DMS79 (cell line): ENCODE measurements around the gene SLC15A3.

Source experiments
- DNase-seq: peaks from one replicate; lab custom pipeline; 2025; lab: John Stamatoyannopoulos, UW

SLC15A3 gene

GRCh38 chr11:60951904-60952741 is at the start of gene SLC15A3:
SLC15A3 (minus strand) TSS chr11:60952176; CDS start chr11:60951551, 625 bp downstream.
- no peak for DNase-seq

GRCh38 chr11:61000426-61000825 is 48.5 kb upstream of the SLC15A3 start:
- no peak for DNase-seq

- DNase-seq: no peak
These were observed 44.6 kb upstream of the SLC15A3 start for GRCh38 chr11:60996381-60997138.

- DNase-seq: no peak
These were observed 43.8 kb upstream of the SLC15A3 start for GRCh38 chr11:60995798-60996197.

- no peak for DNase-seq
These were observed 42.6 kb upstream of the SLC15A3 start for GRCh38 chr11:60994541-60995080.

GRCh38 chr11:60993615-60994014 is 41.6 kb upstream of the SLC15A3 start:
- no peak for DNase-seq

GRCh38 chr11:60992842-60993409 is 41.0 kb upstream of the SLC15A3 start:
- no peak for DNase-seq

GRCh38 chr11:60991457-60991856 is 39.5 kb upstream of the SLC15A3 start:
- DNase-seq: no peak

- DNase-seq: no peak
These were observed 37.2 kb upstream of the SLC15A3 start for GRCh38 chr11:60989093-60989650.

GRCh38 chr11:60988658-60989057 is 36.7 kb upstream of the SLC15A3 start:
- DNase-seq: no peak

GRCh38 chr11:60987577-60988277 is 35.8 kb upstream of the SLC15A3 start:
- DNase-seq: no peak

- no peak for DNase-seq
These were observed 34.3 kb upstream of the SLC15A3 start for GRCh38 chr11:60985991-60986915.

GRCh38 chr11:60985501-60985900 is 33.5 kb upstream of the SLC15A3 start:
- no peak for DNase-seq

- no peak for DNase-seq
These were observed 32.7 kb upstream of the SLC15A3 start for GRCh38 chr11:60984636-60985035.

- no peak for DNase-seq
These were observed 32.2 kb upstream of the SLC15A3 start for GRCh38 chr11:60984149-60984548.

- DNase-seq: no peak
These were observed 30.2 kb upstream of the SLC15A3 start for GRCh38 chr11:60982184-60982583.

GRCh38 chr11:60981515-60981914 is 29.5 kb upstream of the SLC15A3 start:
- DNase-seq: no peak

- DNase-seq: no peak
These were observed 26.8 kb upstream of the SLC15A3 start for GRCh38 chr11:60978546-60979380.

- no peak for DNase-seq
These were observed 25.9 kb upstream of the SLC15A3 start for GRCh38 chr11:60977836-60978235.

- DNase-seq: no peak
These were observed 25.2 kb upstream of the SLC15A3 start for GRCh38 chr11:60977224-60977623.
